NCI-H2196 (cell line): ENCODE measurements around the gene KCTD2.

Experiments
- DNase-seq: peaks from one replicate; lab custom pipeline; 2025; ENCODE audit not compliant: unreplicated experiment; lab: John Stamatoyannopoulos, UW

Gene KCTD2

DNA sequence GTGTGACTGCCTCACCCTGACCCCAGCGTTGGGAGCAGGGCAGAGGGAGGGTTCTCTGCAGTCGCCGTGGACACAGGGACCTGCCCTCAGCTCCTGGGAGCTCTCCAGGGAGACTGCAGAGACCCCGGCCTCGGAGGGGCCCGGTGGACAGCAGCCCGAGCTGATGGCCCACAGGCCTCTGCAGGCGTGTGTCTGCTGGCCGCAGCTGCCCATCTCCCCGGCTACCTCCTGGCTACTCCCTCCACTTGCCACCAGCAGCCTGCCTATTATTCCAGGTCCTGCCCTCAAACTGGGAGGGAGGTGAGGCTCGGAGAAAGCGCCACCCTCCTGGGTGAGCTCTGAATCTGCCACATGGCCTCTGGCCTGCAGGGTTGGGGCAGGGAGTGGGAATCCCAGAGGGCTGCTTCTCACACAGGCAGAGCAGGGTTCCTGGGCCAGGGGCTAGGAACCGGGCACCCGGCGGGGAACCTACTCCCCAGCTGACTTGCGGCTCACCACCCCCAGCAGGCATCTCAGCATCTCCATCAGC is 47.9 kb downstream of the KCTD2 start:
- DNase-seq: no peak

DNA sequence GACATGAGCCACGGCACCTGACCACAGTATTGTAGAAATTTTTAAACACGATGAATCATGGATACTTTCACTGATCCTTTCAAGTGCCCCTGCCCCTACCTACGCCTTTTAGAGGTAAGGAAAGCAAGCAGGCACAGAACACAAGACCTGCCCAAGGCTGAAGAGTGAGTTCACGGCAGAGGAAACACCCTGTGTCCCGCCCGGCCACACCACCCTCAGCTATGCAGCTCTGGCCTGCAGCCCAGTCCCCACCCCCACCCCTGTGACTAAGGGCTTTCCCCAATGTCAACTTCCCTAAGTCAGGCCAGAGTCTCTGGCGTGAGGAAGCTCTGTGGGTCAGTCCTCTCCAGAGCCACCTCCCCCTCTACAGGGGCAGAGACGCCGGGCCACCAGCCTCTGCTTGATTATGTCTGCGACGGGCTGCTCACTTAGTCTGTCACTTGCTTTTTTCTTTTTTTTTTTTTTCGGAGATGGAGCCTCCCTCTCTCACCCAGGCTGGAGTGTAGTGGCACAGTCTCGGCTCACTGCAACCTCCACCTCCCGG is 49.1 kb downstream of the KCTD2 start:
- DNase-seq: peak; percentile 39

DNA sequence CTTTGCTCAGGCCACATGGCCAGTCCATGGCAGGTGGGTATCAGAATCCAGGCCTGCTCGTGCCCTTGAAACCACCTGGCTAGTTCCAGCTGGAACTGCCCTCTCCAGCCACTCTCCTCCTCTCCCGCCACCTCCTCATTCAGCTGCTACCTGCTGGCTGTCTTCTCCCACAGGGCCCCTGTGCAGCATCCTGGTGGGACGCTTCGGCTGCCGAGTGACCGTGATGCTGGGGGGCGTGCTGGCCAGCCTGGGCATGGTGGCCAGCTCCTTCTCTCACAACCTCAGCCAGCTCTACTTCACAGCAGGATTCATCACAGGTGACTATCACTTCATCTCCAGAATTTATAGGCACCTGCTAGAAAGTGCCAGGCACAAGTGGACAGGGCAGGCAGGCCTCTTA is 50.8 kb downstream of the KCTD2 start:
- no peak for DNase-seq

DNA sequence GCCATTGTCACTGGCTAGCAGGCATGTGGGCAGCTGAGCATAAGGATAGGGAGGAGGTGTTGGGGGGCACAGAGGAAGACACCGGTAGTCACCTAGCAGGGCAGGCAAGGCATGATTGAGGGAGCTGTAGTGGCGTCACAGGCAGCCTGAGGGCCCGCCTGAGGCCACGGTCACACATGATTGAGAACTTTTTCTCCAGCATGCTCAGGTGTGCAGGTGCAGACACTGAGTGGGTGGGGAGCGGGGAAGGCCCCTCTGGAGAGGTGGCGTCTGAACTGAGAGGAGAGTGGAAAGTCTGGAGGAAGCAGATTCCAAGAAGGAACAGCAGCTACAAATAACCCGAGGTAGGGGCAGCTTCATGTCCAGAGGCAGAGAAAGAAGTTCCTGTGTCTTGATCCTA is 51.8 kb downstream of the KCTD2 start:
- no peak for DNase-seq

DNA sequence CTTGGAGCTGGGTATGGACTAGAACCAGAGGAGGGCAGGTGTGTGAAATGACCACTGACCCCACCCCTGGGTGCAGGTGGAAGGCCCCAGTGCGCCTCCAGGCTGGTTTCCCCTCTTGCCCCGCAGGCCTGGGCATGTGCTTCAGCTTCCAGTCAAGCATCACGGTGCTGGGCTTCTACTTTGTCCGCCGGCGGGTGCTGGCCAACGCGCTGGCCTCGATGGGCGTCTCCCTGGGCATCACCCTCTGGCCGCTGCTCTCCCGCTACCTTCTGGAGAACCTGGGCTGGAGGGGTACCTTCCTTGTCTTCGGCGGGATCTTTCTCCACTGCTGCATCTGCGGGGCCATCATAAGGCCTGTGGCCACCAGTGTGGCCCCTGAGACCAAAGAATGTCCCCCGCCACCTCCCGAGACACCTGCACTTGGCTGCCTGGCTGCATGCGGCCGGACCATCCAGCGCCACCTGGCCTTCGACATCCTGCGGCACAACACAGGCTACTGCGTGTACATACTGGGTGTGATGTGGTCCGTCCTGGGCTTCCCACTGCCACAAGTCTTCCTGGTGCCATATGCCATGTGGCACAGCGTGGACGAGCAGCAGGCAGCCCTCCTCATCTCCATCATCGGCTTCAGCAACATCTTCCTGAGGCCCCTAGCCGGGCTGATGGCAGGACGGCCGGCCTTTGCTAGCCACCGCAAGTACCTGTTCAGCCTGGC is 53.0 kb downstream of the KCTD2 start:
- DNase-seq: no peak

DNA sequence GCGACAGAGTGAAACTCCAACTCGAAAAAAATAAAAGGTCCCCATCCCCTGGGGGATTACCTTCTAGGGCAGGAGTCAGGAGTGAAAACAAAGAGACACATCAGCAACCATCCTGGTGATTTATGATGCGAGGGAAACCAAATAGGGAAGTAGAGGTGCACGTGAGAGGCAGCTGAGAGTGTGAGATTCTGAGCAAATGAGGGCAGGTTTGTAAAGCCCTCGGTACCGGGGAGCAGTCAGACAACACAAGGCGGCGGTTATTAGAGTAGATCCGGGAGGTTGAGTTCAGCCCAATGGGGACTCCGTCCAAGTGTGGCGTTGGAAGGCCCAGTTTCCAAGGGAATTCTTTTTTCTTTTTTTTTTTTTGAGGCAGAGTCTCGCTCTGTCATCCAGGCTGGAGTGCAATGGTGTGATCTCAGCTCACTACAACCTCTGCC is 55.4 kb downstream of the KCTD2 start:
- no peak for DNase-seq

DNA sequence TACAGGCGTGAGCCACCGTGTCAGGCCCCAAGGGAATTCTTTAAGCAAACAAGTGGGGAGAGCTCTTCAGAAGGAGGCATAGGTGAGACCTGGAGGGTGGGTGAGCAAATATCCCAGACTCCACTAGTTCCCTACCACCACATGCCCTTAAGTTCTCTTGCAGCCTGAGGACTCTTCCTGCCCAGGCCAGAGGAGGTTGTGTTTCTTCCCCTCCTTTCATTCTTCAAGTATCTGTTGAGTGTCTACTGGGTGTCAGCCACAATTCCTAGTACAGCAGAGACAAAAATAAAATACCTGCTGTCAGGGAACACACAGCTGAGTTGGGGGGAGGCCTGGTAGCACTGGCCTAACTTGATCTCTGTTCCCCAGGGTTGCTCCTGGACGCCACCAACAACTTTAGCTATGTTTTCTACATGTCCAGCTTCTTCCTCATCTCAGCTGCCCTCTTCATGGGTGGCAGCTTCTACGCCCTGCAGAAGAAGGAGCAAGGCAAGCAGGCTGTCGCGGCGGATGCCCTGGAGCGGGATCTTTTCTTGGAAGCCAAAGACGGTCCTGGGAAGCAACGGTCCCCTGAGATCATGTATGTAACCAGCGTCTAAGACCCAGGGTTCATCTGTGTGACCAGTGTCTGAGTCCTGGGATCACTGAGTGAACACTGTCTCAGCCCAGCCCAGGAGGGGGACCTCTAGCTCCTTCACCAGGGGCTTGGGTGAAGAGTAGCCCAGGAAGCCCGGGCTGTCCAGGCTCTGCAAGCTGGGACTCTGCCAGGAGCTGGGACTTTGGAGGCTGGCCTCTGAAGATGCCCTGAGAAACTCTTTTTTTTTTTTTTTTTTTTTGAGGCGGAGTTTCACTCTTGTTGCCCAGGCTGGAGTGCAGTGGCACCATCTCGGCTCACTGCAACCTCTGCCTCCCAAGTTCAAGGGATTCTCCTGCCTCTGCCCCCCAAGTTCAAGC is 56.9 kb downstream of the KCTD2 start:
- DNase-seq: no peak

DNA sequence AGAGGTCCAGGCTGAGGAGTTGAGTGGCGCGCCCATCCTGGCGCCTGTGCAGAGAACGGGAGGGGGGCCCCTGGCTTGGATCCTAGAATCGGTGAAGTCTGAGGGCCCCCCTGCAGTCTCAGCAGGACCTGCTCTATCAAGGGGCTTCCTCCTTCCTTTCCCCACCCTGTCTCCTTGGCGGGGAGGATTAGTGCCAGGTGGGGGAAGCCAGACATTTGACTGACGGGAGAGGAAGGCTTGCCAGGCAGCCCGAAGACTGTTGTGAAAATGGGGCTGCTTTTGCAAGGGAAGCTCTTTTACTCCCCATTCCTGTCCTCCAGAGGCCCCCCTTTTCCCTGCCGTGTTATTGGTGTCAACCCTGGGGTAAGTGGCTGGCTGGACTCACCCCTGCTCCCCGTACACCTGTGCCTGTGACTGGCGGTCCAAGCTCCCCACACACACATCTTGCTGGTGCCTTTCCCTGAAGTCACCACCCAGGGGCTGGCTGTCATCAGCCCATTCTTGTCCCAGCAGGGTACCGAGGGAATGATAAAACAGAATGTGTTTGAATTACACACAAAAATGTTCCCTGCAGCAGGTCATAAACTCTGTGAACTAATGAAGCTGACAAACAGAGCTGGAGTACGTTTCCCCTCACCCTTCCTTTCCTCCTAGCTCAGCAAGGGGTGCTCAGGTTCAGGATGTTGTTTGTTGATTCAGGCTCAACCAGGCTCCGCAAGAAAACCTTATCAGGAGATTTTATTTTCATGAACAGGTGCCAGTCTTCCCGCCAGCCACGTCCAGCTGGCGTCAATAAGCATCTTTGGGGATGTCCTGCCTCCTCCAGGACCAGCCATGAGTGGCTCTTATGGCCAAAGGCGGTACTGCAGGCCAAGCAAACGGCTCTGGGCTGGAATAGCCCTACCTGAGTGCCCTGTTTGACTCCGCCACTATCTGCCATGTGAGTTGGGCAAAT is 58.4 kb downstream of the KCTD2 start:
- peak; percentile 94 for DNase-seq

DNA sequence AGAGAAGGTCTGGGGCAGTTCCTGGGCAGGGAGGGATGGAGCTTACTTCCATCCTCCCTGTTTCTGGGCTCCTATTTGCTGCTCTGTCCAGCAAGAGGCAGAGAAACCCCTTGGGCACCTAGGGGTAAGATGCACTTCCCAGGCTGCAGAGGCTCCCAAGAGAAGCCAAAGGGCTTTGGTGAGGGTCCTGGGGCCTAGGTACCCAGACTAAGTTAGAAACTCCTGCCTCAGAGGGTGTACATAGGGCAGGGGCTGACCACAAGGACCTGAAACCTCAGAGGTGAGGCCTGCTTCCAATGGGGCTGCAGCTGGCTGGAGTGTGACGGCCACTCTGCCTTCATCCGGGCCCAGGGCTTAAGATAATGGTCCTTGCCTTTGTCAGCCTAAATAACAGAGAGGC is 61.2 kb downstream of the KCTD2 start:
- DNase-seq: no peak

DNA sequence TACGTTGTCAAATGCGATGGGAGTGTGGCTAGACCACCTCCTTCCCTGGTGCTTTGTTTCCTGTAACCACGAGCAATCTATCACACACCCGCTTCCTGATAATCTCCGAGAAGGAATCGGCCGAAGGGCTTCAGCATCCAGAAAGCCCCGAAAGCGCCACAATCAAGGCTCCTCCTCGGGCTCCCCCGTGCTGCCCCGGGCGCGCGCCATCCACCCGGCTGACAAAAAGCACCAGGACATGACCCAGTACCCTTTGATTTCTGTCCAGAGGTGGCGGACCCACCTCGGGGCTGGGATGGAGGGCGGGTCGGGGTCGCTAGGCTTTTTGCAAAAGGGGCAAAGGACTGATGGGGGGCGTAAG is 62.0 kb downstream of the KCTD2 start:
- DNase-seq: no peak

DNA sequence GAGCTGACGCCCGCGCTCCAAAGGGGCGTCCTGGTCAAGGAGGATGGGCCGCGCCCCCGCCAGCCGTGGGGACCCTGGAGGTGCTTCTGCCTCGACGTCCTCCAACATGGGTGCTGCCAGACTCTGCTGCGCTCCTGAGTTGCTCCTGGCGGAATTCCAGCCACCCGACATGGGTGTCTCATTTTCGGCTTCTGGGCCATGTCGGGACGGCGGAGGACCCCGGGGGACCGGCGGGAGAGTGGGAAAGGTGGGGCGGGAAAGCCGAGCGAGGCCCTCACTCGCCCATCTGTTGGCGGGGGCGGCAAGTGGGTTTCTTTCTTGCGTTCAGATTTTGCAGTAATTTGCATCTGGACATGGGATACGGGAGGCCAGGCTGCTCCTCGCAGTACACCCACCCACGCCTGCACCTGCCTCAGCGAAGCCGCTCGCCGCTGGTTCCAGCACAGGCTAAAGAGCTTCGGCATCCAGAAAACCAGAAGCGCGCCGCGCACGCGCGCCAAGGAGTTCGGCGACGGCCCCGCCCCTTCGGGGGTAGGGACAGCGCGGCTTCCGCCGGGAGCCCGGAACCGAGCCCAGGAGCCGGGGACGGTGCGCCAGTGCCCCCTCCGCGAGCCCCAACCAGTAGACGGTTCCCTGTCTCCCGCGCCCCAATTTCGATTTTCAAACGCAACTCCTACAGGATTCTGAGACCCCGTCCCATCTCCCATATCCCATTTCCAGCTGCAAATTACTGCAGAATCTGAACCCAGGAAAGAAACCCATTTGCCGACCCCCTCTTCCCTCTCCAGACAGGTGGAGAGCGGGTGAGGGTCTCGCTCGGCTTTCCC is 62.6 kb downstream of the KCTD2 start, which contains the start of gene ARMC7:
ARMC7 (plus strand) TSS at position 563 of the 827 bp plus-strand sequence. CDS start 320 bp downstream, outside the sequence.
- DNase-seq: peak; percentile 93

DNA sequence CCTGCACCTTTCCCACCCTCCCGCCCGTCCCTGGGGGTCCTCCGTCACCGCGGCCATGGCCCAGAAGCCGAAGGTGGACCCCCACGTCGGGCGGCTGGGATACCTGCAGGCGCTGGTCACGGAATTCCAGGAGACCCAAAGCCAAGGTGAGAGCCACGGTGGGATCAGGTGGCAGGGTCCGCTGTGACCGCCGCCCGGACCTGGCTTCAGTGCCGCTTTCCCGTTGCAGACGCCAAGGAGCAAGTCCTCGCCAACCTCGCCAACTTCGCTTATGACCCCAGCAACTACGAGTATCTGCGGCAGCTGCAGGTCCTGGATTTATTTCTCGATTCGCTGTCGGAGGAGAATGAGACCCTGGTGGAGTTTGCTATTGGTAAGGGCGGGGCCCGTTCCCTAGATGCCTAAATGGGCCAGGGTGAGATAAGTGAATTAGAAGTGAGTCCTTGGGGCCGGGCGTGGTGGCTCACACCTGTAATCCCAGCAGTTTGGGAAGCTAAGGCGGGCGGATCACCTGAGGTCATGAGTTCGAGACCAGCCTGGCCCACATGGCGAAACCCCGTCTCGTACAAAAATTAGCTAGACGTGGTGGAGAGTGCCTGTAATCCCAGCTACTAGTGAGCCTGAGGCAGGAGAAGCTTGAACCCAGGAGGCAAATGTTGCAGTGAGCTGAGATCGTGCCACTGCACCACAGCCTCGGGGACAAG is 63.4 kb downstream of the KCTD2 start:
- no peak for DNase-seq

DNA sequence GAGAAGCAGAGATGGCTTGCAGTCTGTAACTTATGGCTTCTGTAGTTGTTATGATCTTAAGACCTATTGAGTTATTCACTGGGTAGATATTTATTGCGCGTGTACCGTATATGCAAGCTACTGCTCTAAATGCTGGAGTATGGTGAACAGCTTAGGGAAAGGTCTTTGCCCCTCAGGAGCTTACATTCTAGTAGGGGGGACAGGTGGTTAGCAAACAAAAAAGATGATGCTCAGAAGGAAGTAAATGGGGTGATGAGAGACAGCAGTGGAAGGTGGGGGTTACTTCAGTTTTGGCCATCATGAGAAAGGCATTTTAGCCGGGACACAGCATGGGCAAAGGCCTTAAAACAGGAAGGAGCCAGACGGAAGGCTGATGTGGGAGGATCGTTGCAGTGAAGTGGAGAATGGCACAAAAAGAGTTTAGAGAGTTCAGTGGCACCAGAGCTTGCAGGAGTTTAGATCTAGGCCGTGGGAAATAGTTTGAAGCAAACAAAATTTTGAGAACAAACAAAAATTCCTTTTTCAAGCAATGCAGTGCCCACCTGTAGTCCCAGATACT is 64.8 kb downstream of the KCTD2 start:
- DNase-seq: no peak

DNA sequence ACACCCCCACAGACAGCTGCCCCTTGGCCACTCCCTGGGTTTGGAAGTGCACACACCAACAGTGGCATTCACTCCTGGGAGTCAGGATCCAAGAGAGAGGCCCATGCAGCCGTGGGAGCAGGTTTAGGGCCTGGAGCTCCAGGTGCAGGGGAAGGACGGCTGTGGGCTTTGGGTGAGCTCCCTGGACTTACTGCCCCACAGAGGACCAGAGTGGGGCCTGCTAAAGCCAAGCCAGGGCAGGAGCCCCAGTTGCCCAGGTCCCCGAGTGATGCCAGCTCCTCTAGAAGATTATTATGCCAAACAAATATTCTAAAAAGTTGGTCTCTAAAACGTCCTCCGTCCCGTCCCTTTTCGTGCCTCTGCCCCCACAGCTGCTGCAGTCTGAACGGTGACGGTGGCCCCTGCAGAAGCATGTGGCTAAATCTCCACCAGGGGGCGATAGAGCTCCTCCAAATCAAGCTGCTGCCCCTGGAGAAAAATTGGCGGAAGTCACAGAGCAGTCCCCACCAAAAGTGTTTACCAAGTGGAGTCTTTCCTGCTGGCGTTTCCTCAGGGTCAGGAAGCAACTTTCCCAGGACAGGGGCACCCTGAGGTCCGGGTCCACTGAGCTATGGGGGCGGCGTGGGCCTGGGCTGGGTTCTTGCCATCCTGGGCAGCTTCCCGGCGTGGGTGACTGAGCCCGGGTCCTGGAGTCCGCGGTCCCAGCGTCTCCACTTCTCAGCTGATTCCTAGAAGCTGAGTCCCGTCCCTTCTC is 67.0 kb downstream of the KCTD2 start:
- DNase-seq: peak; percentile 85

DNA sequence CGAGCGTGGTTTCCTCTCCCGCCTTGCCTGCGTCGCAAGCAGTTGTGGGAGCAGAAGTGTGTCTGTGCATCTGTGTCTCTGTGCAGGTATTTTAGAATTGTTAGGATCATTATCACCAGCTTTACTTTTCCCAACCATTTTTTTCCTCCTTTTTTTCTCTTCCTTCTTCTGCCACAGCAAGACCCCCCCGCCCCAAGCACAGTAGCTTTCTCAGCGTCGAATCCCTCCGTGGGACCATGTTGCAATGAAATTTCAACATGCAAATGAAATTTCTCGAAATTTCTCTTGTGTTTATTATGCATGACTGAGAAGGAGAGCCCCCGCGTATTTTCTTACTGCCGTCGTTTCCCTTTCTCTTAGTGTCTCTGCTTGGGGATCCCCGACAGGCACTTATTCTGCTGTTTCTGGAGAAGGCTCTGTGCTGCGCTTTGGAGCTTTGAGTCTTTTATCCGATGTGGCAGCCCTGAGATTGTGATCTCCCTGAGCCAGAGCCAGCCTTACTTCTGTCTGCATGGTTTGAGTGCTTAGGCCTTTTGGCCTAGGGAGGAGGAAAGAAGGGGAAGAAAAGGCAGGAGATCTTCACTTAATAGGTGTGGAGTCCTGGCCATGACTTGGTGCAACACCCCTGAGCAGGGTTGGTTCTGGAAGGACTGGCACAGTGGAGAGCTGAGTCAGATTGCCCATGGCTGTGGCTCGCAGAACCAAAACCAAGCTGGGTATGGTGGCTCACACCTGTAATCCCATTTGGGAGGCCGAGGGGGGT is 67.7 kb downstream of the KCTD2 start:
- no peak for DNase-seq
